HG02885 (cell line): ENCODE measurements around the gene CLEC1A.
A peak's percentile ranks its signal among the peaks of the same experiment; 100 is the strongest.

Experiments
- ATAC-seq: cut with Tn5 transposase; IDR thresholded peaks from one replicate; pipeline ENCODE4 v1.9.1; 2021; ENCODE audit warnings: mild to moderate bottlenecking; ENCODE audit not compliant: unreplicated experiment, poor library complexity

CLEC1A gene, protein sequence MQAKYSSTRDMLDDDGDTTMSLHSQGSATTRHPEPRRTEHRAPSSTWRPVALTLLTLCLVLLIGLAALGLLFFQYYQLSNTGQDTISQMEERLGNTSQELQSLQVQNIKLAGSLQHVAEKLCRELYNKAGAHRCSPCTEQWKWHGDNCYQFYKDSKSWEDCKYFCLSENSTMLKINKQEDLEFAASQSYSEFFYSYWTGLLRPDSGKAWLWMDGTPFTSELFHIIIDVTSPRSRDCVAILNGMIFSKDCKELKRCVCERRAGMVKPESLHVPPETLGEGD

DNA sequence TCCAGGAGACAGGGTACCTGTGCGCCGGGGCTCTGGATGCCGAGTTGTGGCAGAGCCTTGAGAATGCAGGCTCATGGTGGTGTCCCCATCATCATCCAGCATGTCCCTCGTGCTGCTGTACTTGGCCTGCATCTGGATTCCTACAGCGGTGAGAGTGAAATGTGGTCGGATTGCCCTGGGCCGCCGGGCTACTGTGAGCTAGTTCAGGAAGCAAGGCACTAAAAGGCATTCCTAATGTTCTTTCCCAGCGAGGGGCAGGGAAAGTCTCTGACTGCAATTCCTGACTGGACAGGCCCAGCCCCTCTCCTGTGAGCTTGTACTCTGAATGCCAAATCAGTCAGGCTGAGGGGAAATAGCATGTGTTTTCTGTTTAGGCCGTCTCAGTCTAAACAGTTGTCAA, at the start of gene CLEC1A:
TSS of gene CLEC1A (minus strand) at position 195 of the 400 bp plus-strand sequence. CDS start at position 132, 63 bp downstream.
- ATAC-seq = no peak

- ATAC-seq = no peak
Observed at GRCh38 chr12:10147714-10148403, 49.1 kb upstream of the CLEC1A start.

DNA sequence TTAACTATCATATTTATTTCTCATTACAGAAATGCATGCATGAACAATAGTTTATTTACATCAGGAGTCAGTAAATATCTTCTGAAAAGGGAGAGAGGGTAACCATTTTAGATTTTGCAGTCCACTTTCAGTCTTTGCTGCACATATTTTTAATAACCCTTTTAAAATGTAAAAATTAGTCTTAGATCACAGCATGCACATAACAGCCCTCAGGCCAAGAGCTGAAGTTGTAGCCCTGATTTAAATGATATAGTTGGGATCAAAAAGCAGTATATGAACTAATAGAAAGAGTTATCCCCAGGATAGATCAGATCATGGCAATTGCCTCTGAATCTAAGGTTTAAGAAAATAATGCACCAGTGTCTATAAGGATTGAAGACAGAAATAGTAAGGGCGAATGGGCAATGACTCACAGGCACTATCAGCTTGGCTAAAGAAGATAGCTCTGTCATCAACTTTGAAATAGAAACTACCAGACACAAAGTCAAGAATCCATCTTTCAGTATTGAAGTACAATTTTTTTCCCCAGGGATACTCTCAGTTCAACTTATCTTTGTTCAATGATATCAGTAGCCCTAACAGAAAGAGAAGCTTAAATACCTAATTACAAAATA, 44.3 kb upstream of the CLEC1A start:
- ATAC-seq = no peak

DNA sequence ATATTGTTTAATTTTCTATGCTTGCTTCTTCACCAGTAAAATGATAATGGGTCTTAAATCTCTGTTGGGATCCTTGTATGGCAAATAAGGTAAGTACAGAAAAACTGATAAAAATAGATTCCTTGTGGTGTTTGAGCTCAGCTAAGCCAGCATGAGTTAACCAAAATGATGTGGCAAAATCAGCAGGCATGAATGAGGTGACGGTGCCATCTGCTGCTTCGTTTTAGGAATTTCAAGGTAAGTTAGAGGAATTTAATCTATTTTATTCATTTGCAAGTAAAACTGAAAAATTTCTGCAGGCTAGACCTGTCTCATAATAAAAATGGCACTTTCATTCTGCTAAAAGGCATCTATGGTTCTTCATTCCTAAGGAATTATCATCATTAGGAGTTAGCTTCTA, 41.2 kb upstream of the CLEC1A start:
- no peak for ATAC-seq

DNA sequence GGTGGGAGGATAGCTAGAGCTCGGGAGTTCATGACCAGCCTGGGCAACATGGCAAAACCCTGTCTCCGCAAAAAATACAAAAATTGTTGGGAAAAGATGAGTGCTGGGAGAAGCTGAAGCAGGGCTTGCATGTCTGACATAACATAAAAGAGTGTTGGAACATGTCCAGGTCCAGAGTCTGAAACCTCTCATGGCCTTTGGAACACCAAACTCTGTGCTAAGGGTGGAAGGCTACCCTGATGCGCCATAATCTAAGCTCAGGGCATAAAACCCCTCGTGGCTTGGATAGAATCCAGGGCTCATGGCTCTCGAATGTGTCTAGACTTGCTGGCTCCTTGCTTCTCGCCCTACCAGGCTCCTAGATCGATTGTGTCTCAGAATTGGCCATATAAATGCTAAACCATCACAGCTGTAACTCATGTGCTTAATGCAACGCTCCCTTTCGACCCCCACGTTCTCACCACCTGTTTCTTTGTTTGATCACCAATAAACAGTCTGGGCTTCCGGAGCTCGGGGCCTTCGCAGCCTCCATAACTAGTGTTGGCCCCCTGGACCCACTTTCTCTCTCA, 37.9 kb upstream of the CLEC1A start:
- no peak for ATAC-seq

- ATAC-seq = no peak
Observed at GRCh38 chr12:10135126-10135525, 36.3 kb upstream of the CLEC1A start.

- ATAC-seq = no peak
Observed at GRCh38 chr12:10132850-10133370, 34.1 kb upstream of the CLEC1A start.

GRCh38 chr12:10131111-10131690, 32.4 kb upstream of the CLEC1A start:
- no peak for ATAC-seq

DNA sequence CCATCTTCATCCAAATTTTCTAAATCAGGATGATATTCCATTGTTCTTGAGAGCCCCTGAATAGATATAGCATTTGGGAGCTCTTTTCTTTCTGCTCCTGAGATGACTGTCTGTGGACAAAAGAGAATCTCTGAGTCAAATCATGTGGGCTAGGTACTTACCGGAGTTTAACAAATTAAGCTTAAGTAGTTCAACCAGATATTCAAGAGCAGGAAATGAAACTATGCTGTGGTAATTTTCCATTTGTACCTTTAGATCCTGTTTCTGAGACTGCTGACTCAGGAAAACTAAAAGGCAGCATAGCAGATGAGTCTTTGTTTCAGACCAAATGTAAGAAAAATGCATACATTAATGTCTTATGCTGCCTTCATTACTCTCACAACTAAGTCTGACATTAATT, 31.3 kb upstream of the CLEC1A start, which contains the start of gene CLEC7A:
TSS of gene CLEC7A (minus strand) at position 158 of the 400 bp plus-strand sequence. CDS start at position 41, 117 bp downstream.
- peak; percentile 94 for ATAC-seq

GRCh38 chr12:10128687-10129086, 29.9 kb upstream of the CLEC1A start:
- ATAC-seq = no peak

GRCh38 chr12:10126413-10126812, 27.6 kb upstream of the CLEC1A start:
- no peak for ATAC-seq

DNA sequence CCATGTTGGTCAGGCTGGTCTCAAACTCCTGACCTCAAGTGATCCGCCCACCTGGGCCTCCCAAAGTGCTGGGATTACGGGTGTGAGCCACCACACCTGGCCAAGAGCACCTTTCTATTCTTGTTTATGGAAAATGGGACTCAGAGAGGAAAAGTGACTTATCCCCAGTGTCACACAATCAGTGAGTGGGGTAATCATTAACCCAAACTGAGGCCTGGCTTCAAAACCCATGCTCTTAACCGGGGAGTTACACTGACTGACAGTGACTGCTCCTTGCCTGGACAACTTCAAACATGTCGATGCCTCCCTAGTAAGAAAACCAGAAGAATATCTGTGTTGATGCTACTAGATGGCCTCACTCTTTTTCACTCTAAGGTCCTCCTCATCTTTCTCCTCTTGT, 23.9 kb upstream of the CLEC1A start:
- ATAC-seq = no peak

DNA sequence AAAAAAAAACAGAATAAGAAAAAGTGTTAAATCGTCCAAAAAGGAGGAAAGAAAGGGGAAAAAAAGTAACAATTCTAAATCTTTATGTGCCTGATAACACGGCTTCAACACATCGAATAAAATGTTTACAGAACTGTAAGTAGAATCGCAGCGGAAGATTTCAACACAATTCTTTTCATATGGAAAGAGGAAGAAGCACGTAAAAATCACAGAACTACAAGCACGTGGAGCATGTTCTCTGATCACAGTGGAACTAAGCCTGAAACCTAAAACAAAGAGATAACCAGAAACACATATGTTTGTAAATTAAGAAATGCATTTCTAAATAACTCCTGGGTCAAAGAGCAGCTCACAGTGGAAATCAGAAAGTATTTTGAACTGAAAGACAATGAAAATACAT, 22.5 kb upstream of the CLEC1A start:
- ATAC-seq = no peak

DNA sequence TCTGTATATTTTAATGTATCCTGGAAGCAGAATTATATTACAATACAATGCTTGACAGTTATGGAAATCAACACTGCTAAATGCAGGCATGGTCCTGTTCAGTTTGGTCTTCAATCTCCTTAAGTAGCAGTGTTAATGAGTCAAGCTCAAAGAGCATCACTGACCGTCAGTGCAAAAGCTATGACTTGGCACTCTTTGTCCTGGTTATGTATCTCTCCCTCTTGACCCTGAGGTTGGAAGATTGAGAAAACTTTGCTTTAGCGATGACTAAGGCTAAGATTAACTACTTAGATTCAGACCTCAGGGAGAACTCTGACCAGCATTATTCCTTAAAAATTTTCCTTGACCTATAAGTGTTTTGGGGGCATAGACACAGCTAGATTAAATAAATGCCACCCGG, 20.3 kb upstream of the CLEC1A start:
- no peak for ATAC-seq

DNA sequence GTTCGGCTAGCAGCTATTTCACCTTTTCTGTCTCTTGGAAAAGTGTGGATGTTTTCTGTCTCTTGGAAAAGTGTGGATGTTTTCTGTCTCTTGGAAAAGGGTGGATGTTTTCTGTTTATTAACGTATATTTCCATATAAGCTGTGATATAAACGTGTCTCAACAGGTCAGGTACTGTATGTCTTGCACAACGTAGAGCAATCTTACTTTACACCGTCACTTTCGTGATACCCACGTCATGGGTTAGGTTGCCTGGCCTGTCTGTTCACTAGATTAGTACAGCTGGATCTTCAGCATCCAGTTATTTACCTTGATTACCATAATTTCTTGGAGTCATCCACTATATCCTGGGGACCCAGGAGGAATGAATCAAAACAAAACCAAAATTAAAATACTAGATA, 17.1 kb upstream of the CLEC1A start:
- no peak for ATAC-seq

- ATAC-seq = no peak
Observed at GRCh38 chr12:10115311-10115710, 16.5 kb upstream of the CLEC1A start.

- ATAC-seq = no peak
Observed at GRCh38 chr12:10113920-10114319, 15.1 kb upstream of the CLEC1A start.

DNA sequence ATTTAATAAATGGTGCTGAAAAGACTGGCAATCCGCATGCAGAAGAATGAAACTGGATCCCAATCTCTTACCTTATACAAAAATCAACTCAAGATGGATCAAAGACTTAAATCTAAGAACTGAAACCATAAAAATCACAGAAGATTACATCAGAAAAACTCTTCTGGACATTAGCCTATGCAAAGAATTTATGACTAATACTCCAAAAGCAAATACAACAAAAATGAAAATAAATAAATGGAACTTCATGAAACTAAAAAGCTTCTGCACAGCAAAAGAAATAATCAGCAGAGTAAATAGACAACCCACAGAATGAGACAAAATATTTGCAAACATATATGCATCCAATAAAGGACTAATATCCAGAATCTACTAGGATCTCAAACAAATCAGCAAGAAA, 14.3 kb upstream of the CLEC1A start:
- no peak for ATAC-seq

- no peak for ATAC-seq
Observed at GRCh38 chr12:10111451-10111850, 12.7 kb upstream of the CLEC1A start.

DNA sequence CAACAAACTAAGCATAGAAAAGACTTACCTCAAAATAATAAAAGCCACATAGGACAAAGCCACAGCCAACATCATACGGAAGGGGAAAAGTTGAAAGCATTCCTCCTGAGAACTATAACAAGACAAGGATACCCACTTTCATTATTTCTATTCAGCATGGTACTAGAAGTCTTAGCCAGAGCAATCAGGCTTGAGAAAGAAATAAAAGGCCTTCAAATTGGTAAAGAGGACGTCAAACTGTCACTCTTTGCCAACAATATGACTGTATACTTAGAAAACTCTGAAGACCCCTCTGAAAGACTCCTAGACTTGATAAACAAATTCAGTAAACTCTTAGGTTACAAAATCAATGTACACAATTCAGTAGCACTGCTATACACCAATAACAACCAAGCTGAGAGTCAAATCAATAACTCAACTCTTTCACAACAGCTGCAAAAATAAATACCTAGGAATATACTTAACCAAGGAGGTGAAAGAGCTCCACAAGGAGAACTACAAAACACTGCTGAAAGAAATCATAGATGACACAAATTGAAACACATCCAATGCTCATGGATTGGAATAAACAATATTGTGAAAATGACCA, 11.6 kb upstream of the CLEC1A start:
- ATAC-seq = no peak
